HG02623 (cell line): ENCODE measurements around the gene KCNF1.

Experiments
- ATAC-seq: cut with Tn5 transposase; IDR thresholded peaks from one replicate; pipeline ENCODE4 v1.9.1; 2021; ENCODE audit warnings: moderate library complexity; ENCODE audit not compliant: unreplicated experiment

The KCNF1 gene

DNA sequence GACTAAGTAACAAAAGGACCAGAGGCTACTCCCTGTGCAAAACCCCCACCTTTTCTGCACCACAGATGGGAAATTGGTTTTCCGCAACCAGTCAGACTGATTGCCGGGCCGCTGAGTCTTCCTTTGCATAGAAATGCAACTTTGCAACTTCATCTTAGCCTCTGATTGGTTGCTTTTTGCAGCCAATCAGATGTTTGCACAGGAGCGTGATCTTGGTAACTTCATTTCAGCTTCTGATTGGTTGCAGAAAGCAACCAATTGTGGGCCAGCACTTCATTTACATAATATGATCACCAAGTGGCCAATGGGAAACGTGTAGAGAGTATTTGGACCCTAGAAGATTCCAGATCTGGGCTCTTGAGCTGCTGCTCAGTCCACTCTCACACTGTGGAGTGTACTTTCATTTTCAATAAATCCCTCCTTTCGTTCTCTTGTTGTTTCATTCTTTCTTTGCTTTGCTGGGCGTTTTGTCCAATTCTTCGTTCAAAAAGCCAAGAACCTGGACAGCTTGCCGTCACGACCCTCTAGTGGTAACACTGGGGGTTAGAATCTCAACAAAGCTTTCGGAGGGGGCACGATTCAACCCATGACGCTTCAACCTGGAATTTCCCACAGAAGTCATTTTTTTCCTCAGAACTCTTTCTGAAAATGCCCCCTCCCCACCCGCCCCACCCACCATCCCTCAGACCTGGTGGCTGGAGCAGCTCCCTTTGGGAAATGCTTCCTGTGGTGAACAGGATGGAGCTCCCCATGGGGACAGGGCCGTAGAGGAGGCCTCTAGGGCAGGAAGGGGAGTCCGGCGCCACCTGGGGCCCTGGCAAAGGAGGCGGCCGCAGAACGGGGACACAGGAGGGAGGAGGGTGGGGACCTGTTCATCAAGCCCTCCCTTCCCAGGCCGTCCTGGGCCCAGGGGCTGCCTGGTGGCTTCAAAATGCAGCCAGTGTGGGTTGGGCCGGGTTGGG is 31.8 kb upstream of the KCNF1 start:
- no peak for ATAC-seq

DNA sequence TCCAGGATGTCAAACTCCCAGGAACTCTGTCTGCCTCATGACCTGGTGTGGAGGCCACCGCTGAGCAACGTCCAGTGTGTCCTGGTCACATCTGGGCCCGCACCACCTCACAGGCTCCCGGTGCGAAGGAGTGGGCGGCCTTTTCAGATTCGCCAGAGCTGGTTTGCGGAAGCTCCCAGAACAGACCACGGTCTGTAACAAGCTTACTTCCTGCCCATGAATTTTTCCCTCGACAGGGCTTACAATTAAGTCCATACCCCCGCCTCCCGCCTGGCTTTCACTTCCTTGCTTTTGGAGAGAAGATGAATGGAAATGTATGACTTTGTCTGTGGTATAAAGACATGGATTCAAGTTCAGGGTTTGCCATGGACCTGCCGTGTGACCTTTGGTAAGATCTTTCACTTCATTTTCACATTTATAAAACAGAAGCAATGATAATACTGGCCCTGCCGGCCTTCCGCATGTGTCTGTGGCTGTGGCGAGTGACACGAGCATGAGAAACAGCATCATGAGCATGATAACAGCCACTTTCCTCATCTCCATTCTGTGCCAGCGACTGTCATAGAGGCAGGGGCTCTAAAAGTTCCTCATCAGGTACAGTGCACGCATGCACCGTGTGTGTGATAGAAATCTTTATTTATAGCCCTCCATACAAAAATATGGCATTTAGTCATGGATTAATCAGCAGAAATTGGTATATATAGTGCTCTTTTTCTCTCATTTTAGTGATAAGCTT is 31.0 kb upstream of the KCNF1 start:
- no peak for ATAC-seq

DNA sequence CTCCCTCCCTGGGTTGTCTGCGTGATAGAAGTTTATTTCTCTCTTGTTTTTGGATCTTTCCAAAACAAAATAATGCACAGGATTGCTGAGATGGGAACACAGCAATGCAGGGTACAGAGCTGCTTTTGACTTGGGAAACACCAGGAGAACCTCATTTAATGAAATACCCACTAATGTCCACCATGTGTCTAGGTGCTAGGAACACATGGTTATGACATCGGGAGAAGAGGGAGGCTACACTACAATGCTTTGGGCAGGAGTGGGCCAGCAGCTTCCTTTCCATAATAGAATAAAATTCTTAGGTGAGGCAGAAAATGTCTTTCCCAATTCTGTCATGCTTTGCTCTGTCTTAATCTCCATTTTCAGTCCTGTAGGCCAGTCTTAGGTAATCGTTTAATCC is 29.2 kb upstream of the KCNF1 start:
- ATAC-seq = no peak

DNA sequence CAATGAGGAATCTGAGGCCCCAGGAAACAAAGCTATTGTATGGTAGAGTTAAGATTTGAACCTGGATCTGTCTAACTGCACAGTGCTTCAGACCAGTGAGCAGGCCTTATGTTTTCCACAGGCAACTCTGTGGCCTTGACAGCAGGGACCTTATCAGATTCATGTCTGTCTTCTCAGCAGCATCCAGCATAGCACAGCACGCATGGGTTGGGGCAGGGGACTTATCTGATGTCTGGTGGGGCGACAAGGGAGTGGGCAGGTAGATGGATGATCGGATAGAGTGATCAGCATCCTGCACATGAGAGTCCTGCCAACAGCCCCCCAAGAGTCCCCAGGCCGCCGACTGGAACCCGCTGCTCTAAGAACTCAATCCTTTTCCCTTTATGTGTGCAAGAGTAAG is 28.7 kb upstream of the KCNF1 start:
- no peak for ATAC-seq

DNA sequence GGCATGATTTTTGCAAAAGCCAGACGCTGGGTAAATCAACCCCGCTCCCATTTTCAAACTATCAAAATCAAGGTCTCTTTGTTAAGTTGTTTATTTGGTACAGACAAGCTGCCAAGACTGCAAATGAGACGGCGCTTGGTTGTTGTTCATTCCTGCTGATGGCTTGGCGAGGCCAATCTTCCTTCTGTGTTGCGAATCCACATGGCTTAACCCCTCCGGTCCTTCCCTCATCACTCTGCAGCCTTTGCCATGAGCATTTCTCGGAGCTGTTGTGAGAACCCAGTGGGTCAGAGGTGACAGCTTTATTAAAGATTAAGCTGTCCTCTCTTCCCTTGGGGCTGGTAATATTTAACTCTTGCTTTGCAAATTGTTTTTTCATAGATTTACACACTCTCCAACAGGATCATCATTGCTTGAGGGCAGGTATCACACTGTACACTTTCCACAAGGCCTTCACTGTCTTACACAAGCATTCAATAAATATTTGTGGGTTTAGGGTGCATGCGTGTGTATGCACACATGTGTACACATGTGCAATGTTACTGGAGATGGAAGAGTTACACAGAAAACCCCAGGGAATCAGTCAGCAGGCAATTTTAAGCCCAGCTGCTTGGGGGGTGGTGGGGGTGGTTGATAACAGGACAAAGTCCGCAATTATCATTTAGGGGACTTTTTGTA is 27.8 kb upstream of the KCNF1 start:
- ATAC-seq = no peak

DNA sequence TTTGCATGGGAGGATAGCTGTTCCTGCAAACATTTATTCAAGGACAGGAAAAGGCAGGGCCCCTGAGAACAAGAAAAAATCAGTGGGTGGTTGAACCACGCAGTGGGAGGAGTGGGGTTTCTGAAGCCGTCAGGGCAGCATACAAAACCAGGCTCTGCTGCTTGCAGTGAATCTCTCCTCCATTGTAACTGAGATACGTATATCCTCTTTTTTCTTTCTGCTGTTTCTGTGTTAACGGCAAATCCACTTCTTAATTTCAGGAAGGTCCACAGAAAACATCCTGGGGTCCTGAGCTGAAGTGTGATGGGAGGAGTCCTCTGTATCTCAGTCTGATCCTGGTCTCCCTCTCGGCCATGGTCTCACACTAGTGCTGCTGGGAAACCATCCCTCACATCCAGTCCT is 27.2 kb upstream of the KCNF1 start:
- ATAC-seq = no peak

DNA sequence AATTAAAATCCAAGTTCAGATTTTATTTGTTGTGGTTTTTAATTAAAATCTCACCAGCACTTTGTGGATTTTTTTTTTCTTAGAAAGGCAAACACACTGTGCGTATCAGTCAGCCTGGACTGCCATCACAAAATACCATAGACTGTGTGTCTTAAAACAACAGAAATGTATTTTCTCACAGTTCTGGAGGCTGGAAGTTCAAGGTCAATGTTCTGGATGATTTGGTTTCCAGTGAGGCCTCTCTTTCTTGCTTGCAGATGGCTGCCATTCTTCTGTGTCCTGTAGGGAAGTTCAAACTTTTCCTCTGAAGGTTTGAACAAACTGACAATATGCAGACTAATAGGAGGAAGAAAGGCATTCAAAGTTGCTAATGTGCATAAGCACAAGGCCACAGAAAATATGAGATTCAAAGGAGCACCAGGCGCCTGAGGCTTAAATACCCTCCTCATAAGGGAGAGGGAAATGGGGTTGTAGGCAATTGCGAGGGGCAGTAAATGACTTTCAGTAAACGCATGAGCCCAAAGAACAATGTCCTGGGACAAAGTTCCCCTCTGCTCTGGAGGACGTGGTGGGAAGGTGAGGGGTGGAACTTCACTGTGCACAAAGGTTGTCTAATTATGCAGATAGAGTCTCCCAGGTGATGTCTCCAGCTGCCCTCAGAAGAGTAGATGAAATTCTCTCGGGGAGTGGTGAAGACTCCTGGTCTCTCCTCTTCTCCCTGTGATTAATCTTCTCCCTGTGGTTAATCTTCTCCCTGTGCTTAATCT is 26.5 kb upstream of the KCNF1 start:
- no peak for ATAC-seq

DNA sequence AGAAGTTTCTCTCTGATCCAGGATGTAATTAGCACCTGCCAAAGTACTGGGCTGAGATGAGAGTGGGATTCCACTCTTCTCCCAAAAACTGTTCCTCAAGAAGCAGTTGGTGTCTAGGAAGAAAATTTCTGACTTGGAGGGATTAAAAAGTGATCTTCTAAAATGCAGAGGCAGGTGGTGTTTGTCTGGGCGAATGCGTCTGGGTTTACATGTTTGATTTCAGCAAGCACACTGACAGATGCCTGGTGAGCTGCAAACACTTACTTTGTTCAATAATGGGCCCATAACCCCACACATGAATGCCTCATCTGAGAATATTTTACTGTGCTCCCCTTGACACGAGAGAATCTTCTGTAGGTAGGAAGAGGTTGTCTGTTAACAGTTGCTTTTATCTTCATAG is 24.3 kb upstream of the KCNF1 start:
- ATAC-seq = no peak

DNA sequence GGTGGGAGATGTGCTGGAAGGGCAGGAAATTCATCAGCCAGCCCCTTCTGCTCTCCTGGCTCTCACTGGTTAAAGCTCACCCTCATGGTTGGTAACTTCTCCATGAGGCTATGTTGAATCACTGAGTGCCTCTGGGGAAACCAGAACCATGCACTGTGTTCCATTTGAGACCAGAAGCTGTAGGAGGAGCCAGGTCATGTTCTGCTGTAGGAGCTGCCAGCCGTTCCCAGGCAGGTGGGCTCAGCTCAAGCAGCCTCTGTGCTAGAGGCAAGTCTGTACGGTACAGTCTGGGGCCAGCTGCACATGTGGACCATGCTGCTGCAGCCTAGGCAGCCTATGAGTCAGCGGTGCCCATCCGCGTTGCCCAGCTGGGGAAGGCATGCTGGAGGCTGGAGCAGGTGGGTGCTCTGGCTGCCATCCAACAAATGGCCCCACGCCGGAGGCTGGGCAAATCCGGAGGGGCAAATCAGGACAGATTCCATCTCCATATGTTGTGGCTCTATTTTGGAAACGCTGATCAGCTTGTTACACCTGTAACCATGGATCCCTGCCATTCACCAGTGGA is 22.0 kb upstream of the KCNF1 start:
- ATAC-seq = no peak

DNA sequence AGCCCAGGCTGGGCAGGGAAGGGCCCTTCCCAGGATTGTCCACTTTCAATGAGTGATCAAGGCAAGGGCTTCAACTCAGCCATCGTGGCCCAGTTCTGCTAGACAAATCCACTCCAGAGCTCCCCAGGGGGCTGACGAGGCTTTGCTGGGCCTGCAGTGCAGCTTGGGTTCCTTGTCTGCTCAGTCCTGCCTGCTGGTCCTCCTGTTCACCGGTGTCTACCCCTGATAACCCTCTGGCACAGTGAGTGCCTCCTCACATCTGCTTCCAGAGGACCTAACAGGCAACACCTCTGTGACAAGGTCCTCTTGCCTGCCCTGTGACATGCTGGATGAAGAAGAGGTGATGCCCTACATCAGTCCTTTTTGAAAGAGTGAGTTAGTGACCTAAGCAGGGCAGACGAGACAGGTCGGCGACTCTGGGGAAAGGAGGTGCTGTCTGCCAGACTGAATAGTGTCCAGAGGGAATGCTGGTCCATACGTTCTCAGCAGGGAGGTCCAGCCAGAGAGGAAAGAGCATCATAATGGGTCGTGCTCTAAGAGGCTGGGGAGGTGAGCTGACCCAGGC is 20.9 kb upstream of the KCNF1 start:
- no peak for ATAC-seq

DNA sequence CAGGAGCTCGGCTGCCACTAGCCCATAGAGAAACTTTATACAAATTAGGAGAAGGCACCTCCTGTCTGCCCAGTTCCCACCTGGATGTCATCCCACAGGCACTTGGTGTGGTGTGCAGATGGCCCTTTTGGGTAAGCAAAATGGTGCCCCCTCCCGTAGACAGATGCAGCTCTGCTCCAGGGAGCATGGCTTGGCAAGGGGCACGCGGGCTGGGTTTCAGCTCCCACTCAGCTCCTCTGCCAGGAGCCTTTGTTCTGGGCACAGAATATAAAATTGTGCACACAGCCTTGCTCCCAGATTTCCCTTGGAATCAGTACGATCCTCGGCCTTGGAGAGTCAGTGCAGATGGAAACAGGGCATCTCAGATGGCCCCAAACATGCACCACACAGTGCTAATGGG is 20.3 kb upstream of the KCNF1 start:
- ATAC-seq = no peak

DNA sequence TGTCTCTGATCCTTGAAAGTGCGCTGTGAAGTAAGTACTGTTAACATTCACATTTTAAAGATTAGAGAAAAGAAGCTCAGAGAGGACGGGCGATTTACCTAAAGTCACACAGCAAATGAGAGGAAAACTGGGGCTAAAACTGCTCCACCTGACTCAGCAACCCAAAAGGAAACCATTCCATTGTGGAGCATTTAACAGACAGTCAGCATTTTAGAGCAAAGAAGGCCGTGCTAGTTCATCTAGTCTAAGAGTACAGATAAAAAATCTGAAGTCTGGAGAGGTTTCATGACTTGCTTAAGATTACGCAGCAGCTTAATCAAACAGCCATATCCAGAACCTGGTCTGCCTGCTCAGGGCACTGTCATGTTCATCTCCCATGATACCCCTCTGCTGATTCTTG is 19.9 kb upstream of the KCNF1 start:
- no peak for ATAC-seq

DNA sequence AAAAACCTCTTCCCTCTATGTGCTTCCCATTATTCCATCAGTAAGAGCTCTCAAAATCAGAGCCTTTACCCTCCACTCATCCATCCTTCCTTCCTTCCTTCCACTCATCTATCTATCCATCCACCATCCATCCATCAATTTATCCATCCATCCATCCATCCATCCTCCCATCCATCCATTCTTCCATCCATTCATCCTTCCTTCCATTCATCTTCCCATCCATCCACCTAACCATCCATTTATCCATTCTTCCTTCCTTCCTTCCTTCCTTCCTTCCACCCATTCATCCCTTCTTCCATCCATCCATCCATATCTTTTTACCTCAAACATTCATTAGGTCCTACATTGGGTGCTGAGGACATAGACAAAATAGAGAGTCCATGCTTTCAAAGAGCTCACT is 19.4 kb upstream of the KCNF1 start:
- no peak for ATAC-seq

DNA sequence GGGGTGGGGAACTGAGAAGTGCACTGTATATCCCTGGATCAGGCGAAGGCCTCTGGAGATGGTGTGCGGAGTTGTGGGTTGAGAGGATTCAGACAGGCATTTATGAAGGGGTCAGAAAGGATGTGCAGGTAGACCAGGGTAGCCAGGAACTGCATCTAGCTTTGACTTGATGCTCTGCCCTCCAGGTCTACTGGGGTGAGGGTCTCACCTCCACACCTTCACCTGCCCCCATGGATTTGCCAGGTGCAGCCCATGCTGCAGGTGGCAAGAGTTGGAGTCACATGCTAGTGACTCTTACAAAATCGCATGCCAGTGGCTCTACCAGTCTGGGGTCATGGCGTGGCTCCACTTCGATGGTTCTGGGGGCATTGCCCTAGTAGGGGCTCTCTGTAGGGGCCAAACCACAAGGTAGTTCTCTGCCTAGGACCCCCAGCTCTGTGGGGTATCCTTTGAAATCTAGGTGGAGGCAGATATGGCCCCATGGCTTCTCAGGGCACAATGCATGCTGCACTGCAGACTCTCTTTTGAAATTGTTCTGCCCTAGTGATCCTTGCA is 18.9 kb upstream of the KCNF1 start:
- ATAC-seq = no peak

DNA sequence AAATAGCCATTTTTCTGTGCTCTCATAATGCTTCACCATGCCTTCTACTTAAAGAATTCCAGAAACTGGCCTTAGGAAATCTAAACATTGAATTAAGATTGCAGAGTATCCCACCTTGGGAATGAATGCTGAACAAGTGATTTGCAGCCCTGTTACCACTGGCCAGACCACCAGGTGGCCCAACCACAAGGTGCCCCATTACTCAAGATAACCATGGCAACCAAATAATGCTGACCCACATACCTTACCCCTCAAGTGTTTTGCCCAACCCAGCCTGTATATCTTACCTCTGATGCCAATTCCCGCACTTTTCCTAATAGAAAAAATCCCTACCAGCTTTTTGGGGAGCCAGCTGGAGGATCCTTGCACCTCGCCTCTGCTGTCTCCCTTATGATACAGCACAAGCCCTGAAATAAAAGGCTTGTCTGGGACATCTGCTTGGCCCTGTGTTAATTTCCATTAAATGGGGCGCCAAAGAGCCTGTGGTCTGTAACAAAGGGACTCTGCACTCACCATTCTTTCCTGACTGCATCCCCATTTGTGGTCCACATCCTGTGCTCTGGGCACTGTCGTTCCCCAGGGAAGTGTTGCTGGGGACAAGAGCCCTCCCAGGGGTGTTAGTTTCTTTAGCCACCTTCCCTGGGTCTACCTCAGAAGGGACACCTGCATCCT is 17.3 kb upstream of the KCNF1 start:
- no peak for ATAC-seq

DNA sequence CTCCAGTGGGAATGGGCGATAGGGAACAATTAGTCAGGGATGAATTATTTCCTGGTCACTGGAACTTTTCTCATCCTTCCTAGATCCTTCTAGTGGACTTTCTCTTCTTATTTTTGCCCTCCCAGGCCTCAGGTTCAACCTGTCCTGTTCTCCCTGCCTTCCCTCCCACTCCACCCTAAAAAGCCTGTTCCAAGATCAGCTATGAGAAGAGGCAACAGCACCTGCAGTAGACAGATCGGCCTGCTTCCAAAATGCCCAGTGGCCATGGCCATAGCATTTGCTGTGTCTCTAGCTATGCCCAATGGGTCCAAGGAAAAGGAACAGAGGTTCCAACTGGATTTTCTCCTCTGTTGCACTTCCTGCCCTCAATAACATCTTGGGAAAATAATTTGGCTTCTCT is 16.5 kb upstream of the KCNF1 start:
- no peak for ATAC-seq

DNA sequence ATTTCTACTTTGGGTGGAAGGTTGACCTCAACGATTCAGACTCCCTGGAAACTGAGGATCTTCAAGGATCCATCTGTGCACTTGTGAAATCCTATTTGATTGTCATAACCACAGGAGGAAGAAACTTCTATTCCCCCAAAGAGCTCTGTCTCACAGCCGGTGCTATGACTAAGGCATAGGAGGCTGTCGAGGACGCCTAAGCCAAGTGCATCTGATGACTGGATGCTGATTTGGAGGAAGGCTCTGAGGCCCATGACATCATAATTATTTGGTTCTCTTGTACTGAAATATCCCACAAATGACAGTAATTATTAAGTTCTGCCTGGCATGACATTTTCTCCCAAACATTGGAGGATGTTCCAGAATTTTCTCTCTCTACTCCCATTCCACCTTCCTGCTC is 13.8 kb upstream of the KCNF1 start:
- no peak for ATAC-seq

DNA sequence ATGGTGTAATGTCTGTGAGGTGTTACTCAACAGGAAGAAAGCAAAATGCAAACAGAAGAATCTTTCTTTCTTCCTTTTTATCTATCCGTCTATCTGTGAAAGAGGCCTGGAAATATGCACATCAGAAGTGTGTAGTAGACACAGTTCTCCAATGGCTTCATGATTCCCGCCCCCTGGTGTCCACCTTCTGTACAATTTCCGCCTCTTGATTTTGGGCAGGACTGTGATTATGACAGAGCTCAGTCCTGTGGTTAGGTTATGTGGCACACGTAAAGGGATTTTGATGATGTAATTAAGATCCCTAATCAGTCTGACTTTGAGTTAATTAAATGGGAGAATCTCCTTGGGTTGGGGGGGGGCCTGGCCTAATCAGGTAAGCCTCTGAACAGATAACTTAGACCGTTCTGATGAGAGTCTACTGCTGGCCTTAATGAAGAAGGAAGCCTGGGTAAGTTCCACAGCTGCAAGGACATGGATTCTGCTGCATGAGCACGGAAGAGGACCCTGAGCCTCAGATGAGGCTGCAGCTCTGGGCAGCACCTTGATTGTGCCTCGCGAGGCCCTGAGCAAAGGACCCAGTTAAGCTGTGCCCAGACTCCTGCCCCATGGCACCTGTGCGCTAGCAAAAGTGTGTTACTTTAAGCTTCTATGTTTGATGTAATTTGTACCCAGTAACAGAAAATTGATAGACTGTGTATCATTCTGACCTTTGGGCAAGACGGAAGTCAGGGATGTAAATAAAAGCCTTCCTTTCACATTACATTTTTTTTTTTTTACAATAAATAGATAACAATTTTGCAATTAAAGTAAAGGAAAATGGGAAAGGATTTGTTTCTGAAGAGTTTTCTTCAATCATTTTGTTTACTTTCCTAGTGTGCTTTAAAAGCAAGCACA is 11.3 kb upstream of the KCNF1 start:
- ATAC-seq = no peak
